ENCODE measurements around the gene HEATR3.
"Not testable (repeated sequence)": the region's sequence is repeated elsewhere in the genome, so short reads cannot be mapped to it uniquely, and the experiment has no call there.

The HEATR3 gene

GRCh38 chr16:50124769-50125168, 59.0 kb downstream of the HEATR3 start:
- Histone ChIP-seq H3K14ac (ENCODE audit: low read length) (no peak overlapping the region), H3K4me1 (ENCODE audit: control insufficient read depth in 1 of 2, insufficient read depth in 2 of 2, low read length in 2 of 2) (no peaks in the 10 kb centered on the region), H3K79me1 (ENCODE audit: low read length) (no peaks in the 10 kb centered on the region), H3K27me3 (ENCODE audit: insufficient read depth, low read length) (no peaks in the 10 kb centered on the region), H3K36me3 (ENCODE audit: control insufficient read depth in 1 of 2, insufficient read depth in 2 of 2, low read length in 2 of 2) (no peaks in the 10 kb centered on the region), H2BK120ac (ENCODE audit: insufficient read depth, low read length, poor library complexity) (no peak overlapping the region), H4K8ac (ENCODE audit: low read depth, low read length) (no peak overlapping the region), H3K4ac (ENCODE audit: low read depth, low read length) (no peak overlapping the region), H3K27ac (ENCODE audit: low read depth, low read length) (no peak overlapping the region), H2BK5ac (ENCODE audit: low read depth, low read length, poor library complexity) (no peak overlapping the region), H3K9ac (ENCODE audit: low read length) (no peak overlapping the region), H2AFZ (ENCODE audit: insufficient read depth, low read length, poor library complexity) (no peak overlapping the region), H4K12ac (ENCODE audit: low read depth, low read length) (no peak overlapping the region), H2AK5ac (ENCODE audit: low read length) (no peak overlapping the region), H2BK12ac (ENCODE audit: low read length) (no peak overlapping the region), H3K79me2 (ENCODE audit: control insufficient read depth, insufficient read depth, low read length, poor library complexity) (no peaks in the 10 kb centered on the region), H4K91ac (ENCODE audit: low read depth, low read length) (no peak overlapping the region), H3K18ac (ENCODE audit: low read length) (no peak overlapping the region), H3K9me3 (ENCODE audit: insufficient read depth, low read depth, low read length) (no peaks in the 10 kb centered on the region), H3K23ac (ENCODE audit: low read length) (no peak overlapping the region), H3K4me3 (ENCODE audit: low read depth, low read length) (no peak overlapping the region), H3K4me2 (ENCODE audit: low read length) (no peak overlapping the region)
- no CpG with 5 or more reads among the region's 2 CpGs for WGBS (ENCODE audit: extremely low coverage, insufficient coverage, insufficient read length)
- no peak for DNase-seq

- Histone ChIP-seq H3K27me3 (ENCODE audit: insufficient read depth, low read length) (no peaks in the 10 kb centered on the region), H4K12ac (ENCODE audit: low read depth, low read length) (no peak overlapping the region), H3K9ac (ENCODE audit: low read length) (no peak overlapping the region), H2BK12ac (ENCODE audit: low read length) (no peak overlapping the region), H2AK5ac (ENCODE audit: low read length) (no peak overlapping the region), H3K9me3 (ENCODE audit: insufficient read depth, low read depth, low read length) (no peaks in the 10 kb centered on the region), H2AFZ (ENCODE audit: insufficient read depth, low read length, poor library complexity) (no peak overlapping the region), H3K4ac (ENCODE audit: low read depth, low read length) (no peak overlapping the region), H3K18ac (ENCODE audit: low read length) (no peak overlapping the region), H2BK5ac (ENCODE audit: low read depth, low read length, poor library complexity) (no peak overlapping the region), H3K4me3 (ENCODE audit: low read depth, low read length) (no peak overlapping the region), H3K79me2 (ENCODE audit: control insufficient read depth, insufficient read depth, low read length, poor library complexity) (no peaks in the 10 kb centered on the region), H4K91ac (ENCODE audit: low read depth, low read length) (no peak overlapping the region), H3K4me1 (ENCODE audit: control insufficient read depth in 1 of 2, insufficient read depth in 2 of 2, low read length in 2 of 2) (no peaks in the 10 kb centered on the region), H3K27ac (ENCODE audit: low read depth, low read length) (no peak overlapping the region), H2BK120ac (ENCODE audit: insufficient read depth, low read length, poor library complexity) (no peak overlapping the region), H3K4me2 (ENCODE audit: low read length) (no peak overlapping the region), H4K8ac (ENCODE audit: low read depth, low read length) (no peak overlapping the region), H3K36me3 (ENCODE audit: control insufficient read depth in 1 of 2, insufficient read depth in 2 of 2, low read length in 2 of 2) (no peaks in the 10 kb centered on the region), H3K14ac (ENCODE audit: low read length) (no peak overlapping the region), H3K79me1 (ENCODE audit: low read length) (no peaks in the 10 kb centered on the region), H3K23ac (ENCODE audit: low read length) (no peak overlapping the region)
- DNase-seq, result no peak
- WGBS (ENCODE audit: extremely low coverage, insufficient coverage, insufficient read length), result no CpG with 5 or more reads among the region's 4 CpGs
Measured at GRCh38 chr16:50126183-50126582, 60.4 kb downstream of the HEATR3 start.

GRCh38 chr16:50132571-50132970, 66.8 kb downstream of the HEATR3 start:
- H2BK12ac ChIP-seq (ENCODE audit: low read length); H2BK5ac ChIP-seq (ENCODE audit: low read depth, low read length, poor library complexity); H2BK120ac ChIP-seq (ENCODE audit: insufficient read depth, low read length, poor library complexity); H3K27ac ChIP-seq (ENCODE audit: low read depth, low read length); H3K27me3 ChIP-seq (ENCODE audit: insufficient read depth, low read length); H3K4me1 ChIP-seq (ENCODE audit: control insufficient read depth in 1 of 2, insufficient read depth in 2 of 2, low read length in 2 of 2); DNase-seq; H3K4me3 ChIP-seq (ENCODE audit: low read depth, low read length); H3K9me3 ChIP-seq (ENCODE audit: insufficient read depth, low read depth, low read length); H2AFZ ChIP-seq (ENCODE audit: insufficient read depth, low read length, poor library complexity); H3K23ac ChIP-seq (ENCODE audit: low read length); H3K4ac ChIP-seq (ENCODE audit: low read depth, low read length); H2AK5ac ChIP-seq (ENCODE audit: low read length); H4K91ac ChIP-seq (ENCODE audit: low read depth, low read length); H4K12ac ChIP-seq (ENCODE audit: low read depth, low read length); H3K9ac ChIP-seq (ENCODE audit: low read length); H3K79me2 ChIP-seq (ENCODE audit: control insufficient read depth, insufficient read depth, low read length, poor library complexity); H3K18ac ChIP-seq (ENCODE audit: low read length); H3K4me2 ChIP-seq (ENCODE audit: low read length); H3K36me3 ChIP-seq (ENCODE audit: control insufficient read depth in 1 of 2, insufficient read depth in 2 of 2, low read length in 2 of 2); H4K8ac ChIP-seq (ENCODE audit: low read depth, low read length); H3K14ac ChIP-seq (ENCODE audit: low read length); H3K79me1 ChIP-seq (ENCODE audit: low read length): not testable (repeated sequence)
- WGBS (ENCODE audit: extremely low coverage, insufficient coverage, insufficient read length), result no CpG with 5 or more reads among the region's 7 CpGs

GRCh38 chr16:50133214-50133613, 67.4 kb downstream of the HEATR3 start:
- H3K27me3 ChIP-seq (ENCODE audit: insufficient read depth, low read length), result no peaks in the 10 kb centered on the region
- no peak overlapping the region for H3K4me2 ChIP-seq (ENCODE audit: low read length)
- whole genome bisulfite sequencing (ENCODE audit: extremely low coverage, insufficient coverage, insufficient read length), result no CpG with 5 or more reads among the region's 2 CpGs
- H3K18ac ChIP-seq (ENCODE audit: low read length), result no peak overlapping the region
- no peak for DNase-seq
- no peak overlapping the region for H2AK5ac ChIP-seq (ENCODE audit: low read length)
- no peak overlapping the region for H2AFZ ChIP-seq (ENCODE audit: insufficient read depth, low read length, poor library complexity)
- H2BK5ac ChIP-seq (ENCODE audit: low read depth, low read length, poor library complexity), result no peak overlapping the region
- H3K23ac ChIP-seq (ENCODE audit: low read length), result no peak overlapping the region
- H4K91ac ChIP-seq (ENCODE audit: low read depth, low read length), result no peak overlapping the region
- H3K4me1 ChIP-seq (ENCODE audit: control insufficient read depth in 1 of 2, insufficient read depth in 2 of 2, low read length in 2 of 2), result no peaks in the 10 kb centered on the region
- H3K27ac ChIP-seq (ENCODE audit: low read depth, low read length), result no peak overlapping the region
- no peak overlapping the region for H4K12ac ChIP-seq (ENCODE audit: low read depth, low read length)
- H3K36me3 ChIP-seq (ENCODE audit: control insufficient read depth in 1 of 2, insufficient read depth in 2 of 2, low read length in 2 of 2), result no peaks in the 10 kb centered on the region
- no peak overlapping the region for H3K9ac ChIP-seq (ENCODE audit: low read length)
- no peak overlapping the region for H3K4ac ChIP-seq (ENCODE audit: low read depth, low read length)
- no peaks in the 10 kb centered on the region for H3K79me1 ChIP-seq (ENCODE audit: low read length)
- no peak overlapping the region for H2BK12ac ChIP-seq (ENCODE audit: low read length)
- H3K14ac ChIP-seq (ENCODE audit: low read length), result no peak overlapping the region
- H3K79me2 ChIP-seq (ENCODE audit: control insufficient read depth, insufficient read depth, low read length, poor library complexity), result no peaks in the 10 kb centered on the region
- H3K9me3 ChIP-seq (ENCODE audit: insufficient read depth, low read depth, low read length), result no peaks in the 10 kb centered on the region
- no peak overlapping the region for H3K4me3 ChIP-seq (ENCODE audit: low read depth, low read length)
- no peak overlapping the region for H2BK120ac ChIP-seq (ENCODE audit: insufficient read depth, low read length, poor library complexity)
- no peak overlapping the region for H4K8ac ChIP-seq (ENCODE audit: low read depth, low read length)

DNA sequence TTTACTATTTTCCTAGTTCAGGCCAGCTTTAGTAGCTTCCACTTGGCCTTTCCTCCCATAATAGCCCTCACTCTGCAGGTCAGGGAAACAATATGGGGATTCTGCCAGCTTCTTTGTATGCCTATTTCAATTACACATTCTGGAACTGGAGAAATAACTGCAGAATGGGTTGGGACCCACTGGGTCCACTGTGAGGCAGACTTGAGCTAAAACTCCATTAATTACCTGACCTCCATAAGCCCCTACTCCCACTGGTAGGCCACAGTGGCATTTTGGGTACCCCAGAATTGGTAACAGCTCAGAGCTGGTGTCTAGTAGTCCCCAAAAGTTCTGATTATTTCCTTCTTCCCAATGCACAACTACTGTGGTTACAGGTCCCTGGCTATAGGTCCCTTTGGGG, 70.6 kb downstream of the HEATR3 start:
- H2BK12ac ChIP-seq (ENCODE audit: low read length), result no peak overlapping the region
- H3K9ac ChIP-seq (ENCODE audit: low read length), result no peak overlapping the region
- H3K27ac ChIP-seq (ENCODE audit: low read depth, low read length), result no peak overlapping the region
- no peak overlapping the region for H3K4me3 ChIP-seq (ENCODE audit: low read depth, low read length)
- no peaks in the 10 kb centered on the region for H3K4me1 ChIP-seq (ENCODE audit: control insufficient read depth in 1 of 2, insufficient read depth in 2 of 2, low read length in 2 of 2)
- H4K91ac ChIP-seq (ENCODE audit: low read depth, low read length), result no peak overlapping the region
- H3K18ac ChIP-seq (ENCODE audit: low read length), result no peak overlapping the region
- H2AK5ac ChIP-seq (ENCODE audit: low read length), result no peak overlapping the region
- no peak overlapping the region for H4K8ac ChIP-seq (ENCODE audit: low read depth, low read length)
- no peaks in the 10 kb centered on the region for H3K79me1 ChIP-seq (ENCODE audit: low read length)
- no peak overlapping the region for H2BK5ac ChIP-seq (ENCODE audit: low read depth, low read length, poor library complexity)
- DNase-seq, result no peak
- H3K27me3 ChIP-seq (ENCODE audit: insufficient read depth, low read length), result no peaks in the 10 kb centered on the region
- H2BK120ac ChIP-seq (ENCODE audit: insufficient read depth, low read length, poor library complexity), result no peak overlapping the region
- no peak overlapping the region for H4K12ac ChIP-seq (ENCODE audit: low read depth, low read length)
- H2AFZ ChIP-seq (ENCODE audit: insufficient read depth, low read length, poor library complexity), result no peak overlapping the region
- no peak overlapping the region for H3K23ac ChIP-seq (ENCODE audit: low read length)
- no peaks in the 10 kb centered on the region for H3K36me3 ChIP-seq (ENCODE audit: control insufficient read depth in 1 of 2, insufficient read depth in 2 of 2, low read length in 2 of 2)
- no peak overlapping the region for H3K4me2 ChIP-seq (ENCODE audit: low read length)
- no peaks in the 10 kb centered on the region for H3K9me3 ChIP-seq (ENCODE audit: insufficient read depth, low read depth, low read length)
- no peak overlapping the region for H3K4ac ChIP-seq (ENCODE audit: low read depth, low read length)
- H3K79me2 ChIP-seq (ENCODE audit: control insufficient read depth, insufficient read depth, low read length, poor library complexity), result no peaks in the 10 kb centered on the region
- H3K14ac ChIP-seq (ENCODE audit: low read length), result no peak overlapping the region
